ENCODE measurements around the gene CHAT.

CHAT gene

GRCh38 chr10:49613882-49614241 lies at the start of gene CHAT:
Gene CHAT (plus strand): TSS chr10:49614037. CDS start chr10:49614190, 153 bp downstream.
- DNase-seq: no peak

GRCh38 chr10:49564461-49565009 lies 49.3 kb upstream of the CHAT start:
- DNase-seq: no peak

DNA sequence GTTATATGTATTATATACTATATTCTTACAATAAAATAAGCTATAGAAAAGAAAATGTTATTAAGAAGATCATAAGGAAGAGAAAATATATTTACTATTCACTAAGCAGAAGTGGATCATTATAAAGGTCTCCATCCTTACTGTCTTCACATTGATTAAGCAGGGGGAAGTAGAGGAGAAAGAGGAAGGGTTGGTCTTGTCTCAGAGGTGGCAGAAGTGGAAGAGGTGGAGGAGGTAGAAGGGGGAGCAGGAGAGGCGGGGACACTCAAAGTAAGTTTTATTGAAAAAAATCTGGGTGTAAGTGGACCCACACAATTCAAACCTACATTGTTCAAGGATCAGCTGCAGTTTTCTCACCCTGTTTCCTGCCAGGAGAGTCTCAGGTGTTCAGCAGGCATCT lies 46.0 kb upstream of the CHAT start:
- no peak for DNase-seq

GRCh38 chr10:49568235-49568634 lies 45.6 kb upstream of the CHAT start:
- no peak for DNase-seq

DNA sequence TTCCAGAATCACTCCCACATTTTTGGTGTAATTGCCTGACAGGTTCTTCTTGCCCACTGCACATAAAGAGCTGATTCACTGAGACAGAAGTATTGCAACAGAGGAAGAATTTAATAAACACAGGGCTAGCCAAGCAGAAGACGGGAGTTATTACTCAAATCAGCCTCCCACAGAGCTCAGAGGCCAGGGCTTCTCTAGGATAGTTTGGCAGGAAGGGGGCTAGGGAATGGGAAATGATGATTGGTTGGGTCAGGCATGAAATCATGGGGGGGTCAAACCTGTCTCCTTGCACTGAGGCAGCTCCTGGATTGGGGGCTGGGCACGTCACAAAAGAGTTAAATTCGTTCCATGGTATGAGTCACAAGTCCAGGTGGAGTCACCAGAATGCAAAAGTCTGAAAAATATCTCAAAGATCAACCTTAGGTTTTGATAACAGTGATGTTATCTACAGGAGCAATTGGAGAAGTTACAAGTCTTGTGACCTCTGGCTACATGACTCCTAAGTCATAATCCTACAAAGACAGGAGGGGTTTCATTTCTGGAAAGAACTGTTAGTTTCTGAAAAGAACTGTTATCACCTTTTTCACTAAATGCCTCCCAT lies 44.7 kb upstream of the CHAT start:
- DNase-seq: no peak

GRCh38 chr10:49571388-49571787 lies 42.4 kb upstream of the CHAT start:
- no peak for DNase-seq

DNA sequence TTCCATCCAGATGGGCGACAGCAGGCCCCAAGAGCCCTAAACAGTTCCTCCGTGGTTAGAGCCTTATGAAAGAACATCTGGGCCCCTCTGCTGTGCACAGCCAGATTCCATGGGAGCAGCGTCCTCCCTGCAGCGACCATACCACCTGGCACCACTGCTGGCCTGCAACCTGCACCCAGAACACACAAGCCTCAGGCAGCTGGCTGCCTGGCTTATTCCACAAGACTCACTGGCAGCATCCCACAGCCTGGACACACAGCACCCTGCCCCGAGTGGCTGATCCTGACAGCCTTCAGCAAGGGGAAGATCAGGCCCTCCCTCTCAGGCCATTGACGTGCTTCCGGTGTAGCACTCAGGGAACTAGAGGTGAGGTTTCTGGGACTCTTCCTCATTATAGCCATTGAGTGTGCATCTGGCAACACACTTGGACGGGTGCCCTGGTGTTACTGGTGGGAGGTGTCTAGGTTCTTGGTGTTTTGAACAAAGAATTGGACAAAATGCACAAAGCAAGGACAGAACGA lies 41.2 kb upstream of the CHAT start:
- no peak for DNase-seq

DNA sequence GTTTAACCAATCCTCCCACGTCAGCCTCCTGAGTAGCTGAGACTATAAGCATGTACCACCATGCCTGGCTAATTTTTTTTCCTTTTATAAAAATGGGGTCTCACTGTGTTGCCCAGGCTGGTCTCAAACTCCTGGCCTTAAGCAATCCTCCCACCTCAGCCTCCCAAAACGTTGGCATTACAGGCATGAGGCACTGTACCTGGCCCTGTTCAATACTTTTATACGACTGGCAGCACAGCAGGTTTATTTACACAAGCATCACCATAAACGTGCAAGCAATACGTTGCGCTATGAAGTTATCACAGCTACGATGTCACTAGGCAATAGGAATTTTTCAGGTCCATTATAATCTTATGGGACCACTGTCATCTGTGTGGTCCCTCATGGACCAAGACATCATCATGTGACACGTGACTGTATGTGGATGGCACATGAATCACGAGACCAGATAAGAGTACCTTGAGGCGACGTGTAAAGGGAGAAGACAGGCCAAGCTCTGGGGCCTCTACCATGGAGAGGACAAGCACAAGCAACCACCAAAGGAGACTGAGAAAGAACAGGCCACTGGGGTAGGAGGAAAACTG lies 38.3 kb upstream of the CHAT start:
- no peak for DNase-seq

GRCh38 chr10:49577182-49577925 lies 36.5 kb upstream of the CHAT start:
- DNase-seq: no peak

DNA sequence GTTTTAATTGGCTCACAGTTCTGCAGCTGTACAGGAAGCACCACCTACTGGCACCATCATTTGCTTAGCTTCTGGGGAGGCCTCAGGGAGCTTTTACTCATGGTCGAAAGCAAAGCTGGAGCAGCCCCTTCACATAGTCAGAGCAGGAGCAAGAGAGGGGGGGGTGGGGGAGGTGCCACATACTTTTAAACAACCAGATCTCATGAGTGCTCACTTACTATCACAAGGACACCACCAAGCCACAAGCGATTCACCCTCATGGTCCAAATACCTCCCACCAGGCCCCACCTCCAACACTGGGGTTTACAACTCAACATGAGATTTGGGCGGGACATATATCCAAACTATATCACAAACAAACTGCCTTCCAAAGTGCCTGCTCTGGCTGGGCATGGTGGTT lies 35.4 kb upstream of the CHAT start:
- no peak for DNase-seq

DNA sequence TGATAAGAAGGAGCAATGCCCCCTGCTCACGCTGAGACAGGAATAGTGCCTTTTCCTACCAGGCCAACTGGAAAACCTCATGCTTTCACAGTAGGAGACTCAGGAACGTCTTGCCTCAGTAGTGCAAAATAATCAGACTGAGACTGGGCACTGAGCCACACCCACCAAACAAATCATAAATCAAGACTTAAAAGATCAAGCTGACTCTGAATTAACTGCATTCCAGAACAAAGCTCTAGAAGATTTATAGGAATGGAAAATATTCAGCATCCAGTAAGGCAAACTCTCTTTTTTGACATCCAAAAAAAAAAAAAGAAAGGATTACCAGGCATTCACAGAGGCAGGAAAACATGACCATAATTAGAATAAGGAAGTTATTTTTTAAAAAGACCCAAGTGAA lies 34.2 kb upstream of the CHAT start:
- DNase-seq: no peak

GRCh38 chr10:49585387-49585786 lies 28.4 kb upstream of the CHAT start:
- no peak for DNase-seq

DNA sequence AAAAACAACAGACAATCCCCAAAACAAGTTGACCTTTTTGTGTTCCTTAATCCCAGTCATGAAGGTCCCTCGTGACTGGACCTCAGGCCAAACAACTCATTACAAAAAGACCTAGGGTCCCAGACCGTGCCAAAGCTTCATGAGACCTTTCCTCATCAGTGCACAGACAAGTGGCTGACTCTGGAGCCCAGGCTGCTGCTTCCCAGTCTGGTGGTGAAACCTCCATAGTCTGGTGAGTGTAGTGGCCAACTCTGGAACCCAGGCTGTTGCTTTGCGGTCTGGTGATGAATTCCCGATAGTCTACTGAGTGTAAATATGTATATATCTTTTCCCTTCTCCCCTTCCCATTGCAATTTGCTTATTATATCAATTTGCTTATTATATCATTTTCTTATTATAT lies 25.9 kb upstream of the CHAT start:
- no peak for DNase-seq

- DNase-seq: no peak
Observed at GRCh38 chr10:49592726-49593563, 20.9 kb upstream of the CHAT start.

GRCh38 chr10:49593564-49593875 lies 20.3 kb upstream of the CHAT start:
- DNase-seq: no peak

DNA sequence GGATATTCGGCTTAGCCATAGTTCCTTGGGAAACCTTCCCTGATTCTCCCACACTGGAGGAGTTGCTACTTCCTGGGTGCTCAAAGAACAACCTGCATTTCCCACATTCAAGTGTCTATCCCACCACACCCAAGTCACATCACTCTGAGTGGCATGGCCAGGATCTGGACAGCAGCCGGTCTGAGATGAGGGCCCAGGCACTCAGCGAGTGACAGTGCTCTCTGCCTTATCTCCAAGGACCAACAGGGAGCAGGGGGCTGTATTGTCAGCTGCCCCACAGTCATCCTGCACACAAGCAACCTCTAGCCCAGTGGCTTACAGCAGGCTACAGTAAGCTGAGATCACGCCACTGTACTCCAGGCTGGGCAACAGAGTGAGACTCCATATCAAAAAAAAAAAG lies 19.8 kb upstream of the CHAT start:
- DNase-seq: no peak

- no peak for DNase-seq
Observed at GRCh38 chr10:49594594-49594993, 19.2 kb upstream of the CHAT start.

DNA sequence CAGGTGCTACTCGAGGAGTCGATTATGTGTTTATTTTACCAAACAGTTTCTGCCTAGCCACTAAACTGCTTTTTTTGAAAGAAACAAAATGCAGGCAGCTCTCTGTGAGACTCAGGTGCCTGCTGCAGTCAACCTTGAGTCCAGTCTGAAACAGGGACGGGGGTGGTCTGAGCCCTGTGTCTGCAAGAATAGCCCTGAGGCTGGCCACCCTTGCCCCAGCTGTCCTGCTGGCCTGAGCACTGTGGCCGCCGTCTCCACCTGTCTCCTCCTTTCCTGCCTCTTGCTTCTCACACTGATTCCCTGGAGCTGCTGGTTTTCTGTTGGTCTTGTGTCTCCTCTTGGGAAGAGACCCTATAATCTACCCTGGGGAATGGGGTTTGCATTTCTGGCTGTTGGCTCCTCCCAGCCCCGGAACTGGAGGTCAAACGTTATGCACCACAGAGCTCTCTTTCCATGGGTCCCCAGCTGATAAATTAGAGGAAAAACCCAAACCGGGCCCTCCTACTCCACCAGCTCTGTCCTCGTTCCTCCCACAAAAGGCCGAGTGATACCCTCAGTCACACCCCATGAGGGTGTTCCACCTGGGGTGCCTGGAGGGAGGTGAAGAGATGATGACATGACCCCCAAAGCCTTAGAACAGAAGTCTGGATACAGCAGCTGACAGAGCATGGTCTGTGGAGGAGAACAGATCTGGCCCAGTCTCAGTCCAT lies 18.7 kb upstream of the CHAT start:
- no peak for DNase-seq

- no peak for DNase-seq
Observed at GRCh38 chr10:49595713-49596492, 17.9 kb upstream of the CHAT start.

DNA sequence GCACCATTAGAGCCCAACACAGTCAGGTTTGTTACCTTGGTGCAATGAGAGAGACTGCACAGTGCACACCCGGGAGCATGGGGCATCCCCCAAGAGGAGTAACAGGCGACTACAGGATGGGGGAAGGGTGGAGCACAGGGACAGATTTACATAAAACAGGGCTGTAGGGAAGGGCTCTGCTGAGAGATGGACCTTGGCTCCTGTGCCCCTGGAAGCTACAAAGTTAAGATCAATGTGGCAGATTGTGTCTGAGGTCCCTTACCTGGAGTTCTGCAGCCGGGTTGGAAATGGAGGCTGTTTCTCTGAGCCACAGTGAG lies 17.4 kb upstream of the CHAT start:
- no peak for DNase-seq

GRCh38 chr10:49596836-49597235 lies 17.0 kb upstream of the CHAT start:
- no peak for DNase-seq

Data from GOT3 (cell line).